ENCODE results near the gene S100A7.
"Not testable (repeated sequence)": the region's sequence is repeated elsewhere in the genome, so short reads cannot be mapped to it uniquely, and the experiment has no call there.

The S100A7 gene

DNA sequence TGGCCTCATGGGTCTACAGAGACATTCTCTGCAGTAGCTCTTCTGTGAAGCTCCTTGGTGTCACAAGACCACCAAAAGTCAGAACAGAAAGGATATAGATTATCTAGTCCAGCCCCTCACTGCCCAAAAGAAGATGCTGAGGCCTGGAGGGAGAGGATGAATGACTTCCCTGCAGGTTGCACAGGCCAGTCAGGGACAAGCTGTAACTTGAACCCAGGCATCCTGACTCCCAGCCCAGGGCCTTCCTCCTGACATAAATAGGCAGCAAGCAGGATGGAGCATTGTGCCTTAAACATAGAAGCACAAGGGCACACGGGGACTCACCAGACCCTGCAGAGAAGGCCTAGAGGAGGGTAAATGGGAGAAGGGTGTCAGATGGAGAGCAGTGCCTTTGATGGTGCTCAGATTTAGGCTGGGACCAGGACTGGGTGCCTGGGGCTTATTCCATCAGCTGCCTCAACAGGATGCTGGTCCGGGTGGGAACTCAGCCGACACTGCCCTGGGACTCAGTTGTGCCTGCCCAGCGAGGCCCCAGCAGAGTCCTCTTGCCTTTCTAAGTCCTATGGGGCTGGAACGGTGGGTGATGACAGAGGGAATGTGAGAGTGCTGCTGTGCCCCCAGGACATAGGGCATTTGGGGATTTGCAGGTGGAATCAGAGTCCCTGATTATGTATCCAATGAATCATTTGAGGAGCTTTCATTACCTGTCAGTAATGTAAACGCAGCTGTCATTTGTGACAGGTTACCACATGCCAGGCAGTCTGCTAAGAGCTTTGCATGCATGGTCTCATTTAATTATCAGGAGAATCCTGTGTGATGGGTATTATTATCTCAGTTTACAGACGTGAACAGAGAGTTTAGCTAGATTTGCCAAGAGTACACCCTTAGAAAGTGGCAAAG is 30.9 kb downstream of the S100A7 start:
- DNase-seq = no peak

DNA sequence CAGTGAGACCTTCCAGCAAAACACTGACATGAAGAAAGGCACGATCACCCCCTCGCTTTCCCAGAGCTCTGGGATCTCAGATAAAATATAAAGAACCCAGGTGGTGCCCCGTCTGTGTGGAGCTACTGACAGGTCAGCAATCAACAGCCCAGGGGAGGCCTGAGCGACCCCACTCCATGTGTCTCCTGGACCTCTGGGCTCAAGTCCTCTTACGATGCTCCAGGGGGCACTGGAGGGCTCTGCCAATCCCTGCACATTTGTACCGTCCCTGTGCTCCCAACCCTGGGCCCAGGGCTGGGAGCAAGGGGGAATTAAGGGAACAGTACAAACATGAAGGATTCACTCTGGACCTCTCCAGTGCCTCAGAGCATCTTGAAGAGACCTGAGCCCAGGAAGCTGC is 31.7 kb downstream of the S100A7 start:
- no peak for DNase-seq

DNA sequence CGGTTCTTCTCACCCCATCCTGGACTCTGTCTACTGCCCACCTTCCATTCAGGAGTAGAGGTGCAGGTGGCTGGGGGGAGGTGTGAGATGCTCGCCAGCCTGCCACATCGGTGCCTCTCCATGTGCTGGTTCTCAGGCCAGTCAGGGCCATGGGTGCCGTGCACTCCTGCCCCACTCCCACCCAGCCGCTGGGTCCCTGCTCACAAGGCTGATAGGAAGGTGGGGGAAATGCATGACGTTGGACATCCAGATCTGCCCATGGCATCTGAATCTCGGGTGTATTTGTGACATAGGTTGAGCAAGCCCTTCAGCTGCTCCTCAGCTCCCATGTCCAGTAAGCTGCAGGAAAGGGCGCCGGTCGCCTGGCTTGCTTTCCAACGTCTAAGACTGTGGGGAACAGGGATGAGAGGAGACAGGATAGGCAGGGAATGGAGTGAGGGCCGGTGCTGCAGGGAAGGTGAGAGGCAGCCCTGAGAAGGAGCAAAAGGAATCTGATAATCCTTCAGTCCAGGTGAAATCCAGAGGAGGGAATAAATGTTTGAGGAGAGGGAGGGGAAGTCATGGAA is 32.3 kb downstream of the S100A7 start:
- DNase-seq = no peak

- DNase-seq = no peak
These were observed 33.6 kb downstream of the S100A7 start for GRCh38 chr1:153426809-153427208.

- peak; percentile 68 for DNase-seq
These were observed 37.9 kb downstream of the S100A7 start for GRCh38 chr1:153422450-153423068.

DNA sequence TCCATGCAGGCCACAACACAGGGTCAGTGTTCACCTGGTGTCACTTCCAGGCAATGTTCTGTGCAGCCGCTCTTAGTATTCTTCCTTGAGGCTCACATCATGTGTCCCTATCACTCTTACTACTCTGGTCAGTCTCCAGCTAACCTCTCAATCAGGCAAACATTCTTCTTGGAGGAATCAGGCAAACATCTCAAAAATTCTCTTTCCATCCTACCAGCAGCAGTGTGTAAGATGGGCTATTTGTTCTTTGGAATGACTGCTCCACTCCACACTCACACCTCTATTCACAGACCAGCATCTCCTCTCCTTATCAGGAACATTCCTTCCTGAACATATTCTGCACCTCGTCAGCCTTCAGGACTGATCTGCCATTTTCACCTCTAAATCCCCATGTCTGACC is 40.1 kb downstream of the S100A7 start:
- DNase-seq = no peak

- not testable (repeated sequence) for DNase-seq
These were observed 41.0 kb downstream of the S100A7 start for GRCh38 chr1:153419436-153419793.

DNA sequence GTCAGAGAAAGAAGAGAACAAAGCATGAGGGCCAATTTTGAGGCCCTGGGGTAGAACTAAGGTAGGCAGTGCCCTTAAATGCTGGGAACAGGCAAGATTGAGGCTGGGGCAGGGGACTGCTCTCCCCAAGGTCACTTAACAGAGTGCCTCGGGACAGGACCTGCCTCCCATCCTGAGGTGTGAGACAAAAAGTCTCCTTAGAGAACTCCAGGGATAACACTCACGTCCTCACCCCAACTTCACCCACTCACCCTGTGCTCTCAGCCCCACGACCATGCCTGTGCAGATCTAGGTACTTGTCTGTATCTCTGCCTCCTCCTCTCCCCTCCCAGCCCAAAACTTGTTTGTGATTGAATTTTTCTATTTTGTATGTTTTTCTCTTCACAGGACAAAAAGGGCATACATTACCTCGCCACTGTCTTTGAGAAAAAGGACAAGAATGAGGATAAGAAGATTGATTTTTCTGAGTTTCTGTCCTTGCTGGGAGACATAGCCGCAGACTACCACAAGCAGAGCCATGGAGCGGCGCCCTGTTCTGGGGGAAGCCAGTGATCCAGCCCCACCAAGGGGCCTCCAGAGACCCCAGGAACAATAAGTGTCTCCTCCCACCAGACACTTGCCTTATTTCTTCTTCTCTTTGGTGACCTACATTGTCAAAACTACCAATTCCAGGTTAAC is 41.6 kb downstream of the S100A7 start:
- not testable (repeated sequence) for DNase-seq

GRCh38 chr1:153417136-153417888 is 43.1 kb downstream of the S100A7 start:
- DNase-seq = no peak

DNA sequence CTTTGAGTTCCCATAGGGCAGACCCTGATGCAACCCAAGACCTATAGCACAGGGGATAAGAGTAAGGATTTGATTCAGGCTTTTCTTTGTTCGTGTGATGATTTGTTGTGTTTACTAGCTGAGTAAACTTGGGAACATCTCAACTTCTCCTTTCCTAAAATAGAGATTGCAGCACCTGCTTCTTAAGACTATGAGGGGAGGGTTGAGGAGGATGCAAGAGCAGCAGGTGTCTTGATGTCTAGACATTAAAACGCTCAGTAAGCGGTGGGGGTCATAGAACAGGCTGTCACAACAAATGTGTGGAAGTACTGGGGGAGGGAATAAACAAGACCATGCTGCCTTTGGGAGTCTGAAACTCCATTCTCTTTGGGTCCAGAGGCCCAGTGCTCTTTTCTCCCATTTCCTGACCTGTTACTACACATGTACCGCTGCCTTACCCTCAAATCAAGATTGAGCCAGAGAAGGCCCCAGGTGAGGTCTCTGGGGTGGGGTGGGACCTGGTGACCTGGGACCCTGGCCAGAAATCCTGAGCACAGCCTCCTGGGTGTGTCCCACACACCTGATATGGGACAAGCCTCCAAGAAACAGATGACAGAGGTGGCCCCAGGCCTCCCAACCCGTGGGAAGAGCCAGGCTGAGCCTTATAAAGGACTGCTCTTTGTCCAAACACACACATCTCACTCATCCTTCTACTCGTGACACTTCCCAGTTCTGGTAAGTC is 44.4 kb downstream of the S100A7 start, which contains the start of gene S100A7A:
TSS of gene S100A7A (plus strand) at position 671 of the 721 bp plus-strand sequence. CDS start 1,563 bp downstream, outside the sequence.
- DNase-seq = no peak

DNA sequence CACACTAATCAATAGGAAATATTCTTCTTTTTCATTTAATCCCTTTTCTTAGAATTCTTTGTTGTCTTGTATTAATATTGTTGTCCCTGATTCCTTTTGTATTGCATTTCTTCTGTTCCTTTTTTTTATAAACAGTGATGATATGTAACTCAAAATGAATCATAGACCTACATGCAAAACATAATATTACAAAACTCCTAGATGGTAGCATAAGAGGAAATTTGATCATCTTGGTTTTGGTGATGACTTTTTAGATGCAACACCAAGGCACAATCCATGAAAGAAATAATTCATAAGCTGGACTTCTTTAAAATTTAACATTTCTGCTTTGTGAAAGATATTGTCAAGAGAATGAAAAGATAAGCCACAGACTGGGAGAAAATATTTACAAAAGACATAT is 46.5 kb downstream of the S100A7 start:
- DNase-seq = not testable (repeated sequence)

Data from activated CD8-positive, alpha-beta memory T cell treated with anti-CD3 and anti-CD28 coated beads, Interleukin-2, amount 50 U/mL, for 4 hours (primary cell).